GM18502 (cell line): Measurements from ENCODE around the gene C17orf107.

Experiments
- ATAC-seq: cut with Tn5 transposase; IDR thresholded peaks from one replicate; pipeline ENCODE4 v1.9.1; 2021; ENCODE audit warnings: mild to moderate bottlenecking; ENCODE audit not compliant: unreplicated experiment, poor library complexity

C17orf107 gene

GRCh38 chr17:4870855-4871254 is 28.5 kb upstream of the C17orf107 start:
- ATAC-seq = no peak

- ATAC-seq = no peak
Measured at GRCh38 chr17:4872786-4873185, 26.6 kb upstream of the C17orf107 start.

GRCh38 chr17:4877089-4877488 is 22.2 kb upstream of the C17orf107 start:
- no peak for ATAC-seq

DNA sequence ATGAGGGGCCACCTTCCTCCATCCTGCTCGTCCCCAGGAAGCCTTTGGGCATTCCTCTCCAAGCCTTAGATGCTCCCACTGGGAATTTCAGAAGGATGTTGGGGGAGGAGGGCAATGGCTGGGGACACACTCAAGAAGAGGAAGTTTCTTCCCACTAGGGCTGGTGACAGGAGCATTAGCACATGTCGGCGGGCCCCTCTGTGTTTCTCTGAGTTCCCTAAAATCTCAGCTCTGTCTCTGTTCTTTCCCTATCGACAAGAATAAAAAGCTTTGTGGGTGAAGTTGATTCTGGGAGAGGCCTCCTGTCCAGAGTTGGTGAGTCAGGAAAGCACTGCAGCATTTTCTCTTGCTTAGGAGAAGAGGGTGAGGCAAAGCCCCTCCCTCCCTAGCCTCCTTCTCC is 19.7 kb upstream of the C17orf107 start:
- ATAC-seq = no peak

GRCh38 chr17:4880857-4881256 is 18.5 kb upstream of the C17orf107 start:
- ATAC-seq = no peak

GRCh38 chr17:4881761-4882555 is 17.4 kb upstream of the C17orf107 start:
- ATAC-seq = no peak

- no peak for ATAC-seq
Measured at GRCh38 chr17:4884489-4884888, 14.8 kb upstream of the C17orf107 start.

GRCh38 chr17:4886830-4887229 is 12.5 kb upstream of the C17orf107 start:
- no peak for ATAC-seq

- no peak for ATAC-seq
Measured at GRCh38 chr17:4887581-4887980, 11.8 kb upstream of the C17orf107 start.

GRCh38 chr17:4891411-4892410 is 7.6 kb upstream of the C17orf107 start:
- ATAC-seq = no peak

- no peak for ATAC-seq
Measured at GRCh38 chr17:4892499-4893221, 6.7 kb upstream of the C17orf107 start.

- ATAC-seq = no peak
Measured at GRCh38 chr17:4893272-4893671, 6.1 kb upstream of the C17orf107 start.

- no peak for ATAC-seq
Measured at GRCh38 chr17:4893721-4894560, 5.4 kb upstream of the C17orf107 start.

DNA sequence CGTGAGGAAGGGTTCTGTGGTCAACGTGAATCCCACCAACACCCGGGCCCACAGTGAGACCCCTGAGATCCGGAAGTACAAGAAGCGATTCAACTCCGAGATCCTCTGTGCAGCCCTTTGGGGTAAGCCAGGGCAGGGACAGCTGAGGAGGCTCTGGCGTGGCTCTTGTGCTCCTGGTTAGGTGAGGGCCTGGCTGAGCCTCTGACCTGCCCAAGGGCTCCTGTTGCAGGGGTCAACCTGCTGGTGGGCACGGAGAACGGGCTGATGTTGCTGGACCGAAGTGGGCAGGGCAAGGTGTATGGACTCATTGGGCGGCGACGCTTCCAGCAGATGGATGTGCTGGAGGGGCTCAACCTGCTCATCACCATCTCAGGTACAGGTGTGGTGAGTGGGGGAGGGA is 4.2 kb upstream of the C17orf107 start:
- ATAC-seq = no peak

DNA sequence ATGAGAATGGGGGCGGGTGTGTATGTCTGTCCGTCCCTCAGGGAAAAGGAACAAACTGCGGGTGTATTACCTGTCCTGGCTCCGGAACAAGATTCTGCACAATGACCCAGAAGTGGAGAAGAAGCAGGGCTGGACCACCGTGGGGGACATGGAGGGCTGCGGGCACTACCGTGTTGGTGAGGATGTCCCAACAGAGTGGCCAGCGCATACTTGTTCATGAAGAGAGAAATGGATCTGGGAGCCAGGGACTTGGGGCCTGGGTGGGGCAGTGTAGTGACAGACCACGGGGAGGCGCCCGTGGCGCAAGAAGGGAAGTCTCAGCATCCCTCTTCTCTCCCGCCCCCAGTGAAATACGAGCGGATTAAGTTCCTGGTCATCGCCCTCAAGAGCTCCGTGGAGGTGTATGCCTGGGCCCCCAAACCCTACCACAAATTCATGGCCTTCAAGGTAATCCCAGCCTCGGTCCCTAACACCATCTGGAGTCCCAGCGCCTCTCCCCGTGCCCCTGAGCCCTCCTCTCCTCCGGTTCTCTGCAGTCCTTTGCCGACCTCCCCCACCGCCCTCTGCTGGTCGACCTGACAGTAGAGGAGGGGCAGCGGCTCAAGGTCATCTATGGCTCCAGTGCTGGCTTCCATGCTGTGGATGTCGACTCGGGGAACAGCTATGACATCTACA is 3.5 kb upstream of the C17orf107 start:
- ATAC-seq = no peak

DNA sequence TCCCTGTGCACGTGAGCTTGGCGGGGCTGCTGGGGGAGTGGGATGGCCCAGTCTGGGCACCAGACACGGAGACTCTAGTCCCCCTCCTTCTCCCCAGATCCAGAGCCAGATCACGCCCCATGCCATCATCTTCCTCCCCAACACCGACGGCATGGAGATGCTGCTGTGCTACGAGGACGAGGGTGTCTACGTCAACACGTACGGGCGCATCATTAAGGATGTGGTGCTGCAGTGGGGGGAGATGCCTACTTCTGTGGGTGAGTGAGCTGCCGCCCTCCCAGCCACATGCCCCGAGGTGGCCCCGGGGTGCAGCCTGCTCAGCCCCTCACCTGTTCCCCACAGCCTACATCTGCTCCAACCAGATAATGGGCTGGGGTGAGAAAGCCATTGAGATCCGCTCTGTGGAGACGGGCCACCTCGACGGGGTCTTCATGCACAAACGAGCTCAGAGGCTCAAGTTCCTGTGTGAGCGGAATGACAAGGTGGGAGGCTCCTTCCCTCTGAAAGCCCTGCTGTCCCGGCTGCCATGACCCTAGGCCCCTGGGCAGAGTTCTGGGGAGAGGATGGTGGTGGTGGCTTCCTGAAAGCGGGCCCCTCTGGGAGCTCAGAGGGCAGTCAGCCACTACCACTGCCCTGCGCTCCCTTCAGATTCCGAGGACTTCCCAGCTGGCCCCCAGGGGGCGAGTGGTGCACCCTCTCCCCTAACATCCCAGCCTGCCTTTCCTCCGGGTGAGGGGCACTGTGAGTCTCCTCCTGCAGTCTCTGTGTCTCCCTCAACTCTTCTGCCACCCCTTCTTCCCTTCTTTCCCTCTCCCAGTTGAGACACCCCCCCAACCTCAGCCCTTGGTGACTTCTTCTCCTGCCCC is 2.8 kb upstream of the C17orf107 start:
- ATAC-seq = no peak

GRCh38 chr17:4897198-4897687 is 2.1 kb upstream of the C17orf107 start:
- ATAC-seq = no peak

- ATAC-seq = no peak
Measured at GRCh38 chr17:4897785-4898184, 1.6 kb upstream of the C17orf107 start.
